Medulla oblongata (tissue), 1 donor: ENCODE data around the gene COX14.

Experiments
- DNase-seq: peaks from one replicate; pipeline ENCODE4 v3.0.0-alpha.2; 2015; ENCODE audit errors: extremely low spot score

COX14 gene

GRCh38 chr12:50084775-50085614 lies 27.0 kb upstream of the COX14 start, which contains the start of gene SMARCD1:
TSS of gene SMARCD1 (plus strand) at chr12:50085342. CDS start at chr12:50085370, 28 bp downstream.
- DNase-seq, result peak; percentile 97

GRCh38 chr12:50085615-50086072 lies 26.4 kb upstream of the COX14 start:
- DNase-seq, result no peak

GRCh38 chr12:50086148-50086547 lies 25.9 kb upstream of the COX14 start:
- no peak for DNase-seq

- no peak for DNase-seq
Measured at GRCh38 chr12:50087151-50087550, 24.9 kb upstream of the COX14 start.

- peak; percentile 40 for DNase-seq
Measured at GRCh38 chr12:50087995-50088394, 24.0 kb upstream of the COX14 start.

- peak; percentile 80 for DNase-seq
Measured at GRCh38 chr12:50088577-50089335, 23.3 kb upstream of the COX14 start.

GRCh38 chr12:50089730-50090129 lies 22.3 kb upstream of the COX14 start:
- no peak for DNase-seq

- no peak for DNase-seq
Measured at GRCh38 chr12:50090391-50090790, 21.6 kb upstream of the COX14 start.

GRCh38 chr12:50097952-50098351 lies 14.1 kb upstream of the COX14 start:
- DNase-seq, result no peak

- no peak for DNase-seq
Measured at GRCh38 chr12:50099302-50100008, 12.6 kb upstream of the COX14 start.

GRCh38 chr12:50100561-50100960 lies 11.5 kb upstream of the COX14 start:
- no peak for DNase-seq

- peak; percentile 42 for DNase-seq
Measured at GRCh38 chr12:50101663-50102062, 10.4 kb upstream of the COX14 start.

- DNase-seq, result peak; percentile 72
Measured at GRCh38 chr12:50102131-50102531, 9.9 kb upstream of the COX14 start.

- no peak for DNase-seq
Measured at GRCh38 chr12:50102646-50103309, 9.3 kb upstream of the COX14 start.

- DNase-seq, result no peak
Measured at GRCh38 chr12:50103351-50103750, 8.7 kb upstream of the COX14 start.

- peak; percentile 83 for DNase-seq
Measured at GRCh38 chr12:50103767-50104321, 8.2 kb upstream of the COX14 start, which contains the start of gene GPD1. TSS of gene GPD1 (plus strand) at chr12:50104008. CDS start at chr12:50104051, 43 bp downstream.

GRCh38 chr12:50104417-50105366 lies 7.3 kb upstream of the COX14 start:
- DNase-seq, result peak; percentile 48

GRCh38 chr12:50105913-50106450 lies 6.1 kb upstream of the COX14 start:
- peak; percentile 61 for DNase-seq

GRCh38 chr12:50106907-50107306 lies 5.1 kb upstream of the COX14 start:
- no peak for DNase-seq
